HG03097 (cell line): ENCODE results near the gene INPP5D.
"Not testable (repeated sequence)": the region's sequence is repeated elsewhere in the genome, so short reads cannot be mapped to it uniquely, and the experiment has no call there.

Source experiments
- ATAC-seq: cut with Tn5 transposase; IDR thresholded peaks from one replicate; pipeline ENCODE4 v1.9.1; 2021; ENCODE audit not compliant: unreplicated experiment, low FRiP score

INPP5D gene

GRCh38 chr2:233059797-233060500 is at the start of gene INPP5D:
Gene INPP5D, plus strand, starts transcription at chr2:233060342. Its CDS starts 137 bp downstream, at chr2:233060479.
- ATAC-seq, result peak; percentile 42

- no peak for ATAC-seq
Observed at GRCh38 chr2:233010569-233011267, 49.4 kb upstream of the INPP5D start.

GRCh38 chr2:233011268-233011650 is 48.9 kb upstream of the INPP5D start:
- no peak for ATAC-seq

GRCh38 chr2:233011702-233012131 is 48.4 kb upstream of the INPP5D start:
- ATAC-seq, result no peak

- ATAC-seq, result no peak
Observed at GRCh38 chr2:233012301-233012971, 47.7 kb upstream of the INPP5D start.

GRCh38 chr2:233013027-233013461 is 47.1 kb upstream of the INPP5D start, which contains the start of gene NGEF:
Gene NGEF, minus strand, starts transcription at chr2:233013256. Its CDS starts 38,366 bp downstream, at chr2:232974890.
- no peak for ATAC-seq

GRCh38 chr2:233013650-233014049 is 46.5 kb upstream of the INPP5D start:
- no peak for ATAC-seq

- ATAC-seq, result no peak
Observed at GRCh38 chr2:233015019-233015645, 45.0 kb upstream of the INPP5D start.

GRCh38 chr2:233017947-233018346 is 42.2 kb upstream of the INPP5D start:
- no peak for ATAC-seq

- ATAC-seq, result not testable (repeated sequence)
Observed at GRCh38 chr2:233019610-233020009, 40.5 kb upstream of the INPP5D start.

GRCh38 chr2:233020454-233020853 is 39.7 kb upstream of the INPP5D start:
- no peak for ATAC-seq

GRCh38 chr2:233021771-233022170 is 38.4 kb upstream of the INPP5D start:
- no peak for ATAC-seq

- no peak for ATAC-seq
Observed at GRCh38 chr2:233022561-233022960, 37.6 kb upstream of the INPP5D start.

- no peak for ATAC-seq
Observed at GRCh38 chr2:233023007-233023760, 37.0 kb upstream of the INPP5D start.

GRCh38 chr2:233023761-233024410 is 36.3 kb upstream of the INPP5D start:
- no peak for ATAC-seq

GRCh38 chr2:233025706-233026105 is 34.4 kb upstream of the INPP5D start:
- no peak for ATAC-seq

- no peak for ATAC-seq
Observed at GRCh38 chr2:233026198-233026813, 33.8 kb upstream of the INPP5D start.

- ATAC-seq, result no peak
Observed at GRCh38 chr2:233029321-233029720, 30.8 kb upstream of the INPP5D start.
